Endothelial cell of umbilical vein (primary cell): ENCODE data around the gene TANGO2.

Experiments
- EZH2 ChIP-seq: IDR thresholded peaks from 2 replicates; pipeline ENCODE4 v1.6.1; 2012; ENCODE audit warnings: borderline replicate concordance, low read depth, mild to moderate bottlenecking, moderate library complexity, low read length, inconsistent platforms; ENCODE audit not compliant: severe bottlenecking
- FOS ChIP-seq: IDR thresholded peaks from 2 replicates; pipeline ENCODE4 v1.6.1; 2011; ENCODE audit warnings: mild to moderate bottlenecking, low read length, moderate library complexity, borderline replicate concordance; ENCODE audit not compliant: insufficient read depth
- JUN ChIP-seq: IDR thresholded peaks from 2 replicates; pipeline ENCODE4 v1.6.1; 2011; ENCODE audit warnings: borderline replicate concordance, low read depth; ENCODE audit not compliant: insufficient read length, insufficient read depth
- MAX ChIP-seq: IDR thresholded peaks from 2 replicates; pipeline ENCODE4 v1.6.1; 2011; ENCODE audit not compliant: insufficient read depth, insufficient read length
- MYC ChIP-seq: IDR thresholded peaks from one replicate; pipeline ENCODE4 v1.6.1; 2011; ENCODE audit warnings: mild to moderate bottlenecking, low read depth, low read length
- POLR2A ChIP-seq: IDR thresholded peaks from 2 replicates; pipeline ENCODE4 v1.6.1; 2012; ENCODE audit warnings: low read depth, mild to moderate bottlenecking, control low read depth, low read length
- POLR2AphosphoS5 ChIP-seq: IDR thresholded peaks from 2 replicates; pipeline ENCODE4 v1.6.1; 2012; ENCODE audit warnings: low read depth, mild to moderate bottlenecking, control low read depth, low read length, moderate library complexity; ENCODE audit not compliant: insufficient read depth
- TF ChIP-seq, protein P1 (sequence below), 2 donors: IDR thresholded peaks; 1 replicate in 1 of 2; 2 replicates in 1 of 2; pipeline ENCODE4 v1.5.1; 2011; ENCODE audit warnings: low read length in 2 of 2, mild to moderate bottlenecking in 2 of 2, moderate library complexity in 2 of 2, control low read depth in 1 of 2, inconsistent platforms in 1 of 2, low read depth in 1 of 2; ENCODE audit not compliant: insufficient read depth in 1 of 2; ENCODE audit errors: extremely low read depth in 1 of 2

- TF ChIP-seq, protein P1, sequence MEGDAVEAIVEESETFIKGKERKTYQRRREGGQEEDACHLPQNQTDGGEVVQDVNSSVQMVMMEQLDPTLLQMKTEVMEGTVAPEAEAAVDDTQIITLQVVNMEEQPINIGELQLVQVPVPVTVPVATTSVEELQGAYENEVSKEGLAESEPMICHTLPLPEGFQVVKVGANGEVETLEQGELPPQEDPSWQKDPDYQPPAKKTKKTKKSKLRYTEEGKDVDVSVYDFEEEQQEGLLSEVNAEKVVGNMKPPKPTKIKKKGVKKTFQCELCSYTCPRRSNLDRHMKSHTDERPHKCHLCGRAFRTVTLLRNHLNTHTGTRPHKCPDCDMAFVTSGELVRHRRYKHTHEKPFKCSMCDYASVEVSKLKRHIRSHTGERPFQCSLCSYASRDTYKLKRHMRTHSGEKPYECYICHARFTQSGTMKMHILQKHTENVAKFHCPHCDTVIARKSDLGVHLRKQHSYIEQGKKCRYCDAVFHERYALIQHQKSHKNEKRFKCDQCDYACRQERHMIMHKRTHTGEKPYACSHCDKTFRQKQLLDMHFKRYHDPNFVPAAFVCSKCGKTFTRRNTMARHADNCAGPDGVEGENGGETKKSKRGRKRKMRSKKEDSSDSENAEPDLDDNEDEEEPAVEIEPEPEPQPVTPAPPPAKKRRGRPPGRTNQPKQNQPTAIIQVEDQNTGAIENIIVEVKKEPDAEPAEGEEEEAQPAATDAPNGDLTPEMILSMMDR (IDR thresholded peaks at IDR 0.05; ENCODE audit: extremely low read depth in 1 of 2, insufficient read depth in 1 of 2, low read depth in 1 of 2, low read length in 2 of 2) = no peak
- no peak for TF ChIP-seq POLR2A
- TF ChIP-seq POLR2AphosphoS5 = no peak
- no peak for TF ChIP-seq EZH2
- no peak for TF ChIP-seq MYC
- no peak for TF ChIP-seq MAX
- no peak for TF ChIP-seq FOS
- no peak for TF ChIP-seq JUN
These were observed 75.9 kb downstream of the TANGO2 start for GRCh38 chr22:20096574-20097420.
